HEK293 (cell line): ENCODE data around the gene NIT1.

Source experiments
- ZBTB8A ChIP-seq: fragments of 450-650 bp; formaldehyde crosslinking; IDR thresholded peaks from 2 replicates; pipeline ENCODE4 v1.5.1; 2016; ENCODE audit warnings: missing biosample characterization, missing genetic modification characterization
- ZNF596 ChIP-seq: fragments of 450-650 bp; IDR thresholded peaks from 2 replicates; pipeline ENCODE4 v1.5.0; 2018; ENCODE audit warnings: missing biosample characterization, mild to moderate bottlenecking, missing genetic modification characterization, moderate library complexity
- ZNF629 ChIP-seq: fragments of 450-650 bp; formaldehyde crosslinking; IDR thresholded peaks from 2 replicates; pipeline ENCODE4 v1.5.1; 2017; ENCODE audit warnings: missing biosample characterization, missing genetic modification characterization
- TF ChIP-seq, protein P1 (sequence below): fragments of 450-650 bp; formaldehyde crosslinking; IDR thresholded peaks from 2 replicates; pipeline ENCODE4 v1.5.1; 2016; ENCODE audit warnings: missing biosample characterization, missing genetic modification characterization
- TF ChIP-seq, protein P2 (sequence below): fragments of 450-650 bp; formaldehyde crosslinking; IDR thresholded peaks from 2 replicates; pipeline ENCODE4 v1.5.1; 2016; ENCODE audit warnings: missing biosample characterization, missing genetic modification characterization

DNA sequence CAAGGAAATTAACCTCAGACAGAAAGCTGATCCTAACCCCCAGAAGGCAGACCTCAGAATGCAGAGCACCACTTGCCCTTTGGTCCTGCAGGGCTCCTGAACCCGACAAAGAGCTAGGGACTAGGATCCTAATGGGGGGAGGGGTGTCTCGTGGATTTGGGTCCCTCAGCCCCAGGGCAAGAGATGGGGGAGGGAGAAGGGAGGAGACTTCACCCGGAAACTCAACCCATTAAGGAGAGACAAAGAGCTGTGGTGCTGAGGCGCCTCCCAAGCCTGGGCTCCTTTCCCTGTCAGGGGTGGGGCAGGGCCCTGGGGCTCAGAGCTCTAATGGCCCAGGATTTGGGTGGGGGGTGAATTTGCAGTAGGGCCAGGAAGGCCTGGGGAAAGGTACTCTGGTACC is 31.4 kb upstream of the NIT1 start:
- TF ChIP-seq, protein P1, sequence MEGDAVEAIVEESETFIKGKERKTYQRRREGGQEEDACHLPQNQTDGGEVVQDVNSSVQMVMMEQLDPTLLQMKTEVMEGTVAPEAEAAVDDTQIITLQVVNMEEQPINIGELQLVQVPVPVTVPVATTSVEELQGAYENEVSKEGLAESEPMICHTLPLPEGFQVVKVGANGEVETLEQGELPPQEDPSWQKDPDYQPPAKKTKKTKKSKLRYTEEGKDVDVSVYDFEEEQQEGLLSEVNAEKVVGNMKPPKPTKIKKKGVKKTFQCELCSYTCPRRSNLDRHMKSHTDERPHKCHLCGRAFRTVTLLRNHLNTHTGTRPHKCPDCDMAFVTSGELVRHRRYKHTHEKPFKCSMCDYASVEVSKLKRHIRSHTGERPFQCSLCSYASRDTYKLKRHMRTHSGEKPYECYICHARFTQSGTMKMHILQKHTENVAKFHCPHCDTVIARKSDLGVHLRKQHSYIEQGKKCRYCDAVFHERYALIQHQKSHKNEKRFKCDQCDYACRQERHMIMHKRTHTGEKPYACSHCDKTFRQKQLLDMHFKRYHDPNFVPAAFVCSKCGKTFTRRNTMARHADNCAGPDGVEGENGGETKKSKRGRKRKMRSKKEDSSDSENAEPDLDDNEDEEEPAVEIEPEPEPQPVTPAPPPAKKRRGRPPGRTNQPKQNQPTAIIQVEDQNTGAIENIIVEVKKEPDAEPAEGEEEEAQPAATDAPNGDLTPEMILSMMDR = no peak
- TF ChIP-seq, protein P2, sequence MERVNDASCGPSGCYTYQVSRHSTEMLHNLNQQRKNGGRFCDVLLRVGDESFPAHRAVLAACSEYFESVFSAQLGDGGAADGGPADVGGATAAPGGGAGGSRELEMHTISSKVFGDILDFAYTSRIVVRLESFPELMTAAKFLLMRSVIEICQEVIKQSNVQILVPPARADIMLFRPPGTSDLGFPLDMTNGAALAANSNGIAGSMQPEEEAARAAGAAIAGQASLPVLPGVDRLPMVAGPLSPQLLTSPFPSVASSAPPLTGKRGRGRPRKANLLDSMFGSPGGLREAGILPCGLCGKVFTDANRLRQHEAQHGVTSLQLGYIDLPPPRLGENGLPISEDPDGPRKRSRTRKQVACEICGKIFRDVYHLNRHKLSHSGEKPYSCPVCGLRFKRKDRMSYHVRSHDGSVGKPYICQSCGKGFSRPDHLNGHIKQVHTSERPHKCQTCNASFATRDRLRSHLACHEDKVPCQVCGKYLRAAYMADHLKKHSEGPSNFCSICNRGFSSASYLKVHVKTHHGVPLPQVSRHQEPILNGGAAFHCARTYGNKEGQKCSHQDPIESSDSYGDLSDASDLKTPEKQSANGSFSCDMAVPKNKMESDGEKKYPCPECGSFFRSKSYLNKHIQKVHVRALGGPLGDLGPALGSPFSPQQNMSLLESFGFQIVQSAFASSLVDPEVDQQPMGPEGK = no peak
- TF ChIP-seq ZBTB8A (tag by site-specific recombination) (no peak), ZNF629 (tag by site-specific recombination) (no peak), ZNF596 (tag by site-specific recombination) (no peak)
